ENCODE data around the gene AKNAD1. TPM values are rescaled to one million over a fixed set of nuclear protein-coding genes. Genes with fewer than 3 reads are reported as not detected.

Gene AKNAD1
- total RNA-seq, 1 experiment from 2014 or later, result 0.07 TPM

DNA sequence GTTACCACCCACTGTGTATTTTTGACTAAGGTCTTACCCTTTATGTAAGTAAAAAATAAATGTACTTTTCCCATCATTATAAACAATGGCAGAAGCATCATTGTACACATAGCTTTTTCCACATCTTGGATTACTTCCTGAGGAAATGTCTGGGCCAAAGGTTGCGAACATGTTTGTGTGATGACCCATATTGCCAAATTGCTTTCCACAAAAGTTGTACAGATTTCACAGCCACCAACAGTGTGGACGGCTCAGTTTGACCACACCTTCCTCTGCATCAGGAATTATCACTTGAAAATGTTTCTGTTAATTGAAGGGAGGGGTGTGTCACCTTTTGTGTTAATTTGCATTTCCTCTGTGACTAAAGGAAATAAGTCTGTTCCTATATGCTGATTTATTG, 25.7 kb downstream of the AKNAD1 start:
- H3K4me2 ChIP-seq (ENCODE audit: low read length), result peak overlapping the region; percentile 76
- no peaks in the 10 kb centered on the region for H3K9me3 ChIP-seq (ENCODE audit: low read length)
- peak overlapping the region; percentile 66 for H3K9ac ChIP-seq (ENCODE audit: low read length)
- DNase-seq (peak; percentile 67), ATAC-seq (peak; percentile 4)
- peaks cover 42% of the 10 kb centered on the region for H3K4me1 ChIP-seq (ENCODE audit: insufficient read depth, low read length)
- CTCF ChIA-PET, result interaction anchor here (0.6 kb wide), 1 partner anchor 67 kb away, joined by 4 read pairs; no protein-coding TSS in a partner anchor
- POLR2A ChIA-PET (ENCODE audit: unreplicated experiment), result interaction anchor here (0.6 kb wide), 2 partner anchors 38 to 85 kb away, joined by 3 read pairs; partner anchors contain the start of gene STXBP3
- no peaks in the 10 kb centered on the region for H3K36me3 ChIP-seq (ENCODE audit: low read depth, low read length)
- H3F3A ChIP-seq (ENCODE audit: low read length, unreplicated experiment), result no peaks in the 10 kb centered on the region
- intact Hi-C loops (cut with micrococcal nuclease), result no loop called here
- no peaks in the 10 kb centered on the region for H3K79me2 ChIP-seq (ENCODE audit: low read length)
- no peaks in the 10 kb centered on the region for H4K20me1 ChIP-seq (ENCODE audit: low read length)
- peak overlapping the region; percentile 39; the same call in 1 of the 2 replicates for H3K4me3 ChIP-seq (ENCODE audit: low read length)
- peak overlapping the region; percentile 93 for H3K27ac ChIP-seq (ENCODE audit: low read length)
- no TSS peak for BruUV-seq (replicated peaks)
- peak overlapping the region; percentile 27 for H2AFZ ChIP-seq (ENCODE audit: low read length)
- TF ChIP-seq, protein P1, sequence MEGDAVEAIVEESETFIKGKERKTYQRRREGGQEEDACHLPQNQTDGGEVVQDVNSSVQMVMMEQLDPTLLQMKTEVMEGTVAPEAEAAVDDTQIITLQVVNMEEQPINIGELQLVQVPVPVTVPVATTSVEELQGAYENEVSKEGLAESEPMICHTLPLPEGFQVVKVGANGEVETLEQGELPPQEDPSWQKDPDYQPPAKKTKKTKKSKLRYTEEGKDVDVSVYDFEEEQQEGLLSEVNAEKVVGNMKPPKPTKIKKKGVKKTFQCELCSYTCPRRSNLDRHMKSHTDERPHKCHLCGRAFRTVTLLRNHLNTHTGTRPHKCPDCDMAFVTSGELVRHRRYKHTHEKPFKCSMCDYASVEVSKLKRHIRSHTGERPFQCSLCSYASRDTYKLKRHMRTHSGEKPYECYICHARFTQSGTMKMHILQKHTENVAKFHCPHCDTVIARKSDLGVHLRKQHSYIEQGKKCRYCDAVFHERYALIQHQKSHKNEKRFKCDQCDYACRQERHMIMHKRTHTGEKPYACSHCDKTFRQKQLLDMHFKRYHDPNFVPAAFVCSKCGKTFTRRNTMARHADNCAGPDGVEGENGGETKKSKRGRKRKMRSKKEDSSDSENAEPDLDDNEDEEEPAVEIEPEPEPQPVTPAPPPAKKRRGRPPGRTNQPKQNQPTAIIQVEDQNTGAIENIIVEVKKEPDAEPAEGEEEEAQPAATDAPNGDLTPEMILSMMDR (conservative IDR thresholded peaks at IDR 0.05; ENCODE audit: low read depth, low read length), result no peak
- TF ChIP-seq EZH2phosphoT487 (IDR thresholded peaks at IDR 0.05; ENCODE audit: borderline replicate concordance, low read length) (no peak), EZH2 (IDR thresholded peaks at IDR 0.05; ENCODE audit: low read length, unreplicated experiment) (no peak)
- H3K9me2 ChIP-seq (replicated peaks; ENCODE audit: low read length), result no peaks in the 10 kb centered on the region
- no peaks in the 10 kb centered on the region for H3K27me3 ChIP-seq (ENCODE audit: low read length)

DNA sequence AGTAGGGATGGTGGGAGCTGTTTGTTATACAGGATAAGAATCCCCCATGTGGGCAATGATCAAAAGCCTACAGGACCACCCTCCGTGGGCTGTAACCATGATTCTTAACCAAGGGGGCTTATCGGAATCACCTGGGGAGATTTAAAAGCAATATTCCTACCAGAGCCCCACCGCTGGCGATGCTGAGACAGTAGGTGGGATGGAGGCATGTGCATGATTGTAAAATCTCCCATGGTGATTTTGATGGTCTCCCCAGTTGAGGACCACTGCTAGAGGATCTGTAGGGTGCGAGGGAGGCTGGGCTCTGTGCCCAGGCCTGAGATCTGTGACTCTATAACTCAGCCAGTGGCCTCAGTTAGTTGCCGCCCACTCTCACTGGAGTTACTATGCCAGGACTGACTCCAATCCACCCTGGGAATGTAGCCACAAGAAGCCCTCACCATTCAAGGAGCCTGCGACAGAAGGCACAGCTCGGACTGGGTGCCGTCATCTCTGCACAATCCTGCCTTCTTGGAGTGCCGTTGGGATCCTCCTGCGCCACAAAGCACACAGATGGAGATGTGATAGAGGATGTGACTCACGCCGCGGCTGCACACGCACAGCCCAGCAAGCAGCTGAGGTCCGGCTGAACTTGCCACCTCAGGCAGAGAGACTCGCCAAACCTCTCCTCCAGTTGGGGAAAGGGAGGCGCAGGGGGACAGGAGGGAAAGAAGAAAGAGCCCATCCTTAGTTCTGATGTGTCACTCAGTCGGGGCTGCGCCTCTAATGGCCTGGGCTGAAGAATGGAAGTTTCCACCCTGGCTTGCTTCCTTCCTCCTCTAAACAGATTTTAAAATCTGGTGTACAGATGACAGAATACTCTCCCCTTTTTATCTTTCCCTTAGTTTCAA, 26.5 kb downstream of the AKNAD1 start:
- Histone ChIP-seq H3K27ac (ENCODE audit: low read length) (peak overlapping the region; percentile 93), H3K36me3 (ENCODE audit: low read depth, low read length) (no peaks in the 10 kb centered on the region), H3K9me2 (replicated peaks; ENCODE audit: low read length) (no peaks in the 10 kb centered on the region), H3F3A (ENCODE audit: low read length, unreplicated experiment) (no peaks in the 10 kb centered on the region), H3K9me3 (ENCODE audit: low read length) (no peaks in the 10 kb centered on the region), H3K27me3 (ENCODE audit: low read length) (no peaks in the 10 kb centered on the region), H3K9ac (ENCODE audit: low read length) (peak overlapping the region; percentile 66), H3K79me2 (ENCODE audit: low read length) (no peaks in the 10 kb centered on the region), H3K4me1 (ENCODE audit: insufficient read depth, low read length) (peaks cover 42% of the 10 kb centered on the region), H3K4me3 (ENCODE audit: low read length) (peak overlapping the region; percentile 39; the same call in 1 of the 2 replicates), H4K20me1 (ENCODE audit: low read length) (no peaks in the 10 kb centered on the region), H3K4me2 (ENCODE audit: low read length) (peak overlapping the region; percentile 76), H2AFZ (ENCODE audit: low read length) (peak overlapping the region; percentile 47)
- TSS peak; percentile 60 for BruUV-seq (replicated peaks)
- DNase-seq (peak; percentile 95), ATAC-seq (peak; percentile 93)
- ChIA-PET CTCF (interaction anchor here (0.6 kb wide), 1 partner anchor 68 kb away, joined by 4 read pairs; no protein-coding TSS in a partner anchor), POLR2A (ENCODE audit: unreplicated experiment) (interaction anchor here (0.6 kb wide), 1 partner anchor 84 kb away, joined by 3 read pairs; the partner anchor contains the start of gene STXBP3)
- TF ChIP-seq, protein P1 (conservative IDR thresholded peaks at IDR 0.05; ENCODE audit: low read depth, low read length), result no peak
- TF ChIP-seq EZH2 (IDR thresholded peaks at IDR 0.05; ENCODE audit: low read length, unreplicated experiment), result no peak
- TF ChIP-seq EZH2phosphoT487 (IDR thresholded peaks at IDR 0.05; ENCODE audit: borderline replicate concordance, low read length), result peak; percentile 52; the same call in 1 of the 2 replicates
- intact Hi-C loops (cut with micrococcal nuclease), result no loop called here

Data from PC-3 (cell line).